Upper lobe of left lung (tissue), 6 donors: ENCODE data around the gene CCNA1. TPM values are rescaled to one million over a fixed set of nuclear protein-coding genes. Genes with fewer than 3 reads are reported as not detected.

Experiments
- ATAC-seq, 2 donors: fragments of 200-7000 bp; cut with Tn5 transposase; one replicate each; pipeline ENCODE4 v1.9.1; 2022; ENCODE audit warnings: mild to moderate bottlenecking in 2 of 2, moderate library complexity in 2 of 2; ENCODE audit not compliant: low FRiP score in 2 of 2
- DNase-seq, 2 donors: peaks; one replicate each; pipeline ENCODE4 v3.0.0-alpha.2; 2019 to 2020
- H3K27ac ChIP-seq, 4 donors: fragments of 200-600 bp; sonication (generic); one replicate each; pipeline ENCODE4 v1.5.1; 2016 to 2019
- H3K27me3 ChIP-seq, 4 donors: fragments of 200-600 bp; sonication (generic); one replicate each; pipeline ENCODE4 v1.5.1; 2017 to 2019
- H3K36me3 ChIP-seq, 4 donors: fragments of 200-600 bp; sonication (generic); one replicate each; pipeline ENCODE4 v1.5.1; 2016 to 2019
- H3K4me1 ChIP-seq, 4 donors: fragments of 200-600 bp; sonication (generic); one replicate each; pipeline ENCODE4 v1.5.1; 2018 to 2019
- H3K4me3 ChIP-seq, 4 donors: fragments of 200-600 bp; sonication (generic); one replicate each; pipeline ENCODE4 v1.5.1; 2017 to 2019; ENCODE audit warnings: mild to moderate bottlenecking in 2 of 4, moderate library complexity in 1 of 4
- H3K9me3 ChIP-seq, 4 donors: fragments of 200-600 bp; sonication (generic); one replicate each; pipeline ENCODE4 v1.5.1; 2018 to 2019
- EP300 ChIP-seq, 4 donors: sonication (generic); formaldehyde crosslinking; IDR thresholded peaks; one replicate each; pipeline ENCODE4 v1.5.1; 2017; ENCODE audit warnings: antibody characterized with exemption in 4 of 4, control low read depth in 2 of 4
- POLR2A ChIP-seq, 4 donors: fragments of 450-650 bp; IDR thresholded peaks; one replicate each; pipeline ENCODE4 v1.5.1; 2016 to 2017; ENCODE audit warnings: antibody characterized with exemption in 4 of 4, mild to moderate bottlenecking in 2 of 4
- POLR2AphosphoS5 ChIP-seq, 2 donors: sonication (generic); formaldehyde crosslinking; IDR thresholded peaks; one replicate each; pipeline ENCODE4 v1.5.1; 2017; ENCODE audit warnings: antibody characterized with exemption in 2 of 2
- WGBS, 2 donors: methylation state at CpG; one replicate each; pipeline ENCODE4 v1.1.5; 2017 to 2018; 5-methylcytosine and 5-hydroxymethylcytosine counted together
- total RNA-seq, 6 donors: library from RNA; depleted of rRNA in 4 of 6; stranded (reverse); fragments of >200 nt in 4 of 6; gene quantifications; one replicate each; pipeline versions ENCODE4 v1.1.0 to v1.2.1, GENCODE V29; 2016 to 2021
- TF ChIP-seq, protein P1 (sequence below), 6 experiments: fragments of 450-650 bp in 4 of 6; fragments of 200-600 bp in 2 of 6; sonication (generic) in 2 of 6; IDR thresholded peaks; one replicate each; pipeline ENCODE4 v1.5.1; 2016 to 2019; ENCODE audit warnings: antibody characterized with exemption in 6 of 6
- donor health status: DM: no; HTN: no; CAD: no; lungs with moderate emphysema.
- donor health status: DM: no; HTN: yes; CAD: no; lungs with severe emphysema.

CCNA1 gene
- total RNA-seq, 6 donors from 2014 or later, result 0.31 to 2.4 (median 1.7) TPM; not detected in 2

DNA sequence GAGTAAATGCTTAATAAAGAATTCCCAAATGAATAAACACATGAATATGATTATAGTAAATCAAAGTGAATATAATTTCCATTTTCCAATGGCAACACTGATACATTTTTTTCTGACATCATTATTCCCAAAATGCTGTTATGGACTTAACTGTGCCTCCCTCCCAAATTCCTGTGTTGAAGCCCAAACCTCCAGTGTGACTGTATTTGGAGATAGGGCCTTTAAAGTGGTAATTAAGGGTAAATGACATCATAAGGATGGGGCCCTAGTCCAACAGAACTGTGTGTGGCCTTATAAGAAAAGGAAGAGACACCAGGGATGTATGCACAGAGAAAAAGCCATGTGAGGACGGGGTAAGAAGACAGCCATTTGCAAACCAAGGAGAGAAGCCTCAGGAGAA lies 19.1 kb upstream of the CCNA1 start:
- Histone ChIP-seq H3K9me3 (peaks cover 0 to 5% (median 0%) of the 10 kb centered on the region in 4 donors), H3K4me1 (peaks cover 0 to 4% (median 0%) of the 10 kb centered on the region in 4 donors), H3K36me3 (no peaks in the 10 kb centered on the region), H3K4me3 (no peak overlapping the region), H3K27me3 (no peaks in the 10 kb centered on the region), H3K27ac (no peak overlapping the region)
- TF ChIP-seq POLR2A (IDR thresholded peaks at IDR 0.05) (no peak), EP300 (IDR thresholded peaks at IDR 0.05) (no peak), POLR2AphosphoS5 (IDR thresholded peaks at IDR 0.05) (no peak)
- TF ChIP-seq, protein P1, sequence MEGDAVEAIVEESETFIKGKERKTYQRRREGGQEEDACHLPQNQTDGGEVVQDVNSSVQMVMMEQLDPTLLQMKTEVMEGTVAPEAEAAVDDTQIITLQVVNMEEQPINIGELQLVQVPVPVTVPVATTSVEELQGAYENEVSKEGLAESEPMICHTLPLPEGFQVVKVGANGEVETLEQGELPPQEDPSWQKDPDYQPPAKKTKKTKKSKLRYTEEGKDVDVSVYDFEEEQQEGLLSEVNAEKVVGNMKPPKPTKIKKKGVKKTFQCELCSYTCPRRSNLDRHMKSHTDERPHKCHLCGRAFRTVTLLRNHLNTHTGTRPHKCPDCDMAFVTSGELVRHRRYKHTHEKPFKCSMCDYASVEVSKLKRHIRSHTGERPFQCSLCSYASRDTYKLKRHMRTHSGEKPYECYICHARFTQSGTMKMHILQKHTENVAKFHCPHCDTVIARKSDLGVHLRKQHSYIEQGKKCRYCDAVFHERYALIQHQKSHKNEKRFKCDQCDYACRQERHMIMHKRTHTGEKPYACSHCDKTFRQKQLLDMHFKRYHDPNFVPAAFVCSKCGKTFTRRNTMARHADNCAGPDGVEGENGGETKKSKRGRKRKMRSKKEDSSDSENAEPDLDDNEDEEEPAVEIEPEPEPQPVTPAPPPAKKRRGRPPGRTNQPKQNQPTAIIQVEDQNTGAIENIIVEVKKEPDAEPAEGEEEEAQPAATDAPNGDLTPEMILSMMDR (IDR thresholded peaks at IDR 0.05), result no peak
- ATAC-seq (peak in 1 of 2 donors; percentile 24), DNase-seq (no peak)
- 78 to 86% methylated on average over 1 of the region's 1 CpG for WGBS, 2 donors

DNA sequence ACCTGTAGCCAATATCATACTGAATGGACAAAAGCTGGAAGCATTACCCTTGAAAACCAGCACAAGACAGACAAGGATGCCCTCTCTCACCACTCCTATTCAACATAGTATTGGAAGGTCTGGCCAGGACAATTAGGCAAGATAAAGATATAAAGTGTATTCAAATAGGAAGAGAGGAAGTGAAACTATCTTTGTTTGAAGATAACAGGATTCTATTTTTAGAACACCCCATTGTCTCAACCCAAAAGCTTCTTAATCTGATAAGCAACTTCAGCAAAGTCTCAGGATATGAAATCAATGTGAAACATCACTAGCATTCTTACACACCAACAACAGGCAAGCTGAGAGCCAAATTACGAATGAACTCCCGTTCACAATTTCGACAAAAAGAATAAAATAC lies 17.8 kb upstream of the CCNA1 start:
- no peak for ATAC-seq
- TF ChIP-seq EP300 (IDR thresholded peaks at IDR 0.05) (no peak), POLR2AphosphoS5 (IDR thresholded peaks at IDR 0.05) (no peak), POLR2A (IDR thresholded peaks at IDR 0.05) (no peak)
- TF ChIP-seq, protein P1 (IDR thresholded peaks at IDR 0.05), result no peak
- no peak overlapping the region for H3K27ac ChIP-seq
- H3K36me3 ChIP-seq, result no peaks in the 10 kb centered on the region
- H3K4me1 ChIP-seq, result peaks cover 0 to 6% (median 0%) of the 10 kb centered on the region in 4 donors
- H3K4me3 ChIP-seq, result no peak overlapping the region
- no peak for DNase-seq
- no peaks in the 10 kb centered on the region for H3K27me3 ChIP-seq
- 59 to 74% methylated on average over 3 of the region's 3 CpGs for WGBS, 2 donors
- peaks cover 0 to 5% (median 0%) of the 10 kb centered on the region in 4 donors for H3K9me3 ChIP-seq

DNA sequence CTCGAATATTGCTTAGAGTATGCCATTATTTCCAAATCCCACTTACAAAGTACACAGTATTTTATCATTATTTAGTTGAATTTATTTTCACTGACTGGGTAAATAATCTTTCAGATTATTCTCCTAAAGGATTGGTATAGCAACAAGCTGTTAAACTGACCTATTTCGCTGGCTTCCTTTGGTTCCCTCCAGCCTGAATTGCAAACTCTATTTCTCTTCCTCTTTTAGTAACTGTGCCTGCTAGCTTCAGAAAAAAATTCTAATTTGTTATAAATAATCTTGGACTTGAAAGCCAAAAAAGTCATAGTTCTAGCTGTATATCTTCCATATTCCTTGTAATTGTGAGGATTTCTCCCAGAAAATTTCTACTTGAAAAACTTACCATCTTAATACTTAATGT lies 15.0 kb upstream of the CCNA1 start:
- no peak for DNase-seq
- Histone ChIP-seq H3K36me3 (no peaks in the 10 kb centered on the region), H3K4me1 (peaks cover 0 to 6% (median 0%) of the 10 kb centered on the region in 4 donors), H3K9me3 (peaks cover 0 to 5% (median 0%) of the 10 kb centered on the region in 4 donors), H3K27ac (no peak overlapping the region), H3K27me3 (no peaks in the 10 kb centered on the region), H3K4me3 (no peak overlapping the region)
- WGBS, 2 donors, result 51 to 65% methylated on average over 2 of the region's 2 CpGs
- ATAC-seq, result no peak
- TF ChIP-seq POLR2AphosphoS5 (IDR thresholded peaks at IDR 0.05) (no peak), EP300 (IDR thresholded peaks at IDR 0.05) (no peak), POLR2A (IDR thresholded peaks at IDR 0.05) (no peak)
- TF ChIP-seq, protein P1 (IDR thresholded peaks at IDR 0.05), result no peak

DNA sequence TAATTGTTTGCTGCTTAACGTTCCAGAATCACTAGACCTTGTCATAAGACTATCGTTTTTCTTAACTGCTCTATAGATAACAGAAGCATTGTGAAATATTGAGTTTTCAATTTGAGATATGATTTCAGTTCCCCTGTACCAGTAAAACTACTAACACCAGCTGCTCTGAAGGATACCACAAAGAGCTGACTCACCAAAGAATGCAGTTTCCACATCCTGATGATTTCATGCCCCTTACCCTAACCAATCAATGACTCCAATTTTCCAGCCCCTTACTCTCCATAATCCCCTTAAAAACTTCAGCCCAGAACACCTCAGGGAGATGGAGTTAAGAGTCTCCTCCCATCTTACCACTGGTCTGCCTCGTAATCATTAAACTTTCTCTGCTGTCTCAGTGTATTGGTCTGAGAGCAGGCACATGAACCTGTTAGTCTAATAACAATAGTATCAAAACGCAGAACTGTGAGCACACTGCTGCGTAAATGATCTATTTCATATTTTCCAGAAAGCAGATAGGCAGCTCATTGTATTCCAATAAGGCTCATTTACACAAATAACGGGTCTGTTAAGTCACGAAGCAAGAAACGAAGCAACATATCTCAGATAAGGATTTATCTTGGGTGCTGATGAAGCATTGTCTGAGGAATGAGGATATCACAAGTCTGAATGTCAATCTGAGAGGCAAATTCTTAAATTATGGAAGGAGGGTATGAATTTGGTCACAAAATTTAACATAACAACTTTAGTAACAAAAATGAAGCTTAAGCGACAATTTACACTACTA lies 14.1 kb upstream of the CCNA1 start:
- WGBS, 2 donors, result 36 to 40% methylated on average over 9 of the region's 9 CpGs
- H3K36me3 ChIP-seq, result no peaks in the 10 kb centered on the region
- ATAC-seq, result peak in 1 of 2 donors; percentile 62
- peaks cover 0 to 5% (median 0%) of the 10 kb centered on the region in 4 donors for H3K9me3 ChIP-seq
- DNase-seq, result no peak
- H3K4me1 ChIP-seq, result peaks cover 0 to 6% (median 0%) of the 10 kb centered on the region in 4 donors
- no peaks in the 10 kb centered on the region for H3K27me3 ChIP-seq
- TF ChIP-seq, protein P1 (IDR thresholded peaks at IDR 0.05), result no peak
- TF ChIP-seq POLR2A (IDR thresholded peaks at IDR 0.05) (no peak), EP300 (IDR thresholded peaks at IDR 0.05) (no peak), POLR2AphosphoS5 (IDR thresholded peaks at IDR 0.05) (no peak)
- no peak overlapping the region for H3K4me3 ChIP-seq
- no peak overlapping the region for H3K27ac ChIP-seq
